GM18951 (cell line): ENCODE measurements around the gene RNF26.

Experiments
- POLR2A ChIP-seq: IDR thresholded peaks from 4 replicates; pipeline ENCODE4 v1.6.1; 2011; ENCODE audit warnings: mild to moderate bottlenecking; ENCODE audit not compliant: insufficient read length, insufficient read depth; ENCODE audit errors: extremely low read depth
- in situ Hi-C: fragments of 300-500 bp; cut with MboI; formaldehyde crosslinking; loops from one replicate; pipeline ENCODE4 v1.12.0; 2022; ENCODE audit warnings: low sequenced_read_pairs, mixed read lengths, inconsistent platforms; ENCODE audit not compliant: unreplicated experiment

The RNF26 gene

DNA sequence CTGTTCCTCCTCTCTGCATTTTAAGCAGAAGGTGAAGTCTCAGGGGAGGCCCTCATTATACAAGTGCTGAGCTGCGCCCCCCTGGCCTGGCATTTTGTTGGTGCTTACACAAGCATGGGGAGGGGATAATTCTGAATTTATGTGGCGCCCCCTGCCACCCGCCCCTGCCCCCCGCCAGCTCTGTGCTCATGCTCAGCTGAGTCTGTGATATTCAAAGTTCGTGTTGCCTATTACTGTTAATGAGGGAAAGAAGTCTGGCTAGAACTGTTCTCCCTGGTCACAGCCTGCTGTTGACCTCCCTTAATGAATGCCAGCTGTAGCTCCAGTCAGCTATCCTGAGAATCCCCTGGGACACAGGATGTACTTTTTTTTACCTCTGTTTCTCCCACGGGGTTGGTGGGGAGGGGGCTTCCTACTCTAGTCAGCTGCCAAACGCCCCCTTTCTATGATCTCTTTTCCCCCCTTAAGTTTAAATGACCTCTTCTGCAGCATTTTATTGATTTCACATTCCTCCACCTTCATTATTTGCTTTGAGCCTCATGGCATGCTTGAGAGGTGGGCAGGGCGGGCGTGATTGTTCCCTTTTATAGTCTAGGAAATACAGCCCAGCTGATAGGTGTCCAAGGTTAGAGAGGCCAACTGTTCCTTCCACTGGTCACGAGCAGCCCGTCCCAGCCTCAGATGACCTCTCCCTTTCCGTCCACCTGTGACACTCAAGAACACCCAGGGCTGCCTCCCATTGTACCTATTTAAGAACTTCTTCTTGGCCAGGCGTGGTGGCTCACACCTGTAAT is 35.0 kb downstream of the RNF26 start:
- no peak for TF ChIP-seq POLR2A
- in situ Hi-C loops: no loop called here

DNA sequence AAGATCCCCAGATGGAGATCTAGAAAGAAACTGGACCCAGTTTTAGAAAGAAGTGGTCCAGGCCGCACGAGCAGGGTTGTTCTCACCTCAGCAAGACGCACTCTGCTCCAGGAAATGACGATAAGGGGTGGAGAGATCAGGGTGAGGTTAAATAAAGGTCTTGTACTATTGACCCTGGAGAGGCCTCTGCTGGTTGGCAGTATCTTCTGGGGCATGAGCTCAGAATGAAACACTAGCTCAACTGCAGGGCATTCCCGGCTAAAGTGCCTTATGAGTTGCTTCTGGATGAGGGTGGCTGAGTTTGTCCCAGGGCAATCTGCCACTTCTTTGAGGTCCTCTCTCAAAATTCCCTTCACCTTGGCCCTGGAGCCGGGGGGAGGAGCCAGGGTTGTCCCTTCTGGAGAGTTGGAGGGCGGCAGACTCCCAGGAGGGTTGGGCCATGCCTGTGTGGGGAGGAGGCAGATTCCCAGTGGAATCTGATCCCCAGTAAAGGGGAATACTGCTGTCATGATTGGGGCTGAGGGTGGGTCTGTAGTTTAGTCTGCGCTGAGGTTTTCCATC is 36.2 kb downstream of the RNF26 start:
- in situ Hi-C loops: no loop called here
- no peak for TF ChIP-seq POLR2A

GRCh38 chr11:119371067-119371601 is 36.8 kb downstream of the RNF26 start:
- no peak for TF ChIP-seq POLR2A
- in situ Hi-C loops: no loop called here

- in situ Hi-C loops: no loop called here
- no peak for TF ChIP-seq POLR2A
Measured at GRCh38 chr11:119371778-119372182, 37.5 kb downstream of the RNF26 start.

- in situ Hi-C loops: no loop called here
- no peak for TF ChIP-seq POLR2A
Measured at GRCh38 chr11:119372260-119373058, 38.1 kb downstream of the RNF26 start.

GRCh38 chr11:119373059-119373920 is 39.0 kb downstream of the RNF26 start:
- in situ Hi-C loops: no loop called here
- no peak for TF ChIP-seq POLR2A

DNA sequence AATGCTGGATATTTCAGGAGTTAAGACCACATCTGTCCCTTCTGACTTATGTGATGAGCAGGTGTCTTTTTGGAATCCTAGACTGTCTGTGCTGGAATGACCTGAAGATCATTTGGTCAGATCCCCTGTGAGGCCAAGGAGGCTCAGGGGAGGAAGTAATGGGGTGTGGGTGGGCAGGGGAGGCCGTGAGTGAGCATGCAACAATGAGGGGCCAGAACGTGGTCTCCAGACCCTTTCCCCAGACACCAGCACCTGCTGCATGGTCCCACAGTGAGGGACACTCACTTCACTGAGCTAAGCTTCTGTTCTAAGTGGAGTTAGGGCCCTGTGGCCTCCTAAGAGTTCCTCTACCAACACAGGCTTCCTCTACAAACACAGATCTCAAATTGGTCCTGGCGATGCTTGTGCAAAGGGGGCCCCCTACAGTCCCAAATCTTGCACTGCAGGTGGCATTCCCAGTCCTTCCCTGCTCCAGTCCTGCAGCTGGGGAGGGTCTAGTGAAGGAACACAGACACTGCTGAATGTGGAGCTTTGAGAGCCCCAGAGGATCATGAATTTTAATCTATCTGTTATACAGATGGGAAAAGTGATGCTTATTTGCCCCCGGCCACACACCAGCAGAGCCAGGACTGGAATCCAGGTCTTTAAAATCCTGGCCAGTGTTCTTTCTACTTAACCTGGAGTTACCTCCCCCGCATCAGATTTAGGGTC is 39.7 kb downstream of the RNF26 start:
- TF ChIP-seq POLR2A: no peak
- in situ Hi-C loops: no loop called here

- TF ChIP-seq POLR2A: no peak
- in situ Hi-C loops: no loop called here
Measured at GRCh38 chr11:119374632-119375336, 40.5 kb downstream of the RNF26 start.

DNA sequence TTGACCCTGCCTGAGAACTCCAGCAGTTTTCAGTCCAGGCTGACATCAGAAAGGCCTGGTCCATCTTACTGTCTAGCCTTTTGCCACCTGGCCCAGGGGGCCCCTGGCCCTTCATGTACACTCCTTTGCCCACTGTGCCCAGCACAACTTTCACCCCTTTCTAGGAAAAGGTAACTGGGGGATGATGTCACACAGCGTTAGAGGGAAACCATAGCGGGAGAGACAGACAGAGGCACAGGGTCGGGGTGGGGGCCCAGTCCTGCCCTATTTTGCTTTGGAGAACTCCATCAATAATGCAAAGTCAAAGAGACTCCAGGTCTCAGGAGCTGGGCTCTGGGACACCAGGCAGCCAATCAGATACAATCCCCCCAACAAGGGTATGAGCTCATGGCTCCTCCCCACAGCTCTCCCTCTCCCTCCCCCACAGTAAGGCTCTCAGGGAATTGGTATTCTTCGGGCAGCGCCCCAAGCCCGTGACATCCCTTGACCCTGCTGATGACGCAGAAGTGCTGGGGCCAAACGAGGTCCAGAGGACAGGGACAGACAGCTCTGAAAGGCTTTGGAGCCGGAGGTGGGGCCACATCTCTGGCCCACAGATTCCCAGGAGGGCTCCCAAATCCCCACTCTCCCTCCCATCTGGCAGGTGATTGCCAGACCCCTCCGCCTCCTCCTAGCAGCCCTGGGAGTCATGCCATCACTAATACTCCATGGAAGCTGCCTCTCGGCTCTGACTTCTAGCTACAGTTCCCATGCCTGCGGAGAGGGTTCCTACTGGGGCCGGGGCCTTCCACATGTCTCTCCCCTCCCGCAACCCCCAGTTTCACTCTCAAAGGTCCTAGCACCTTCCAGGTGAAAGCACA is 41.2 kb downstream of the RNF26 start:
- in situ Hi-C loops: no loop called here
- no peak for TF ChIP-seq POLR2A

DNA sequence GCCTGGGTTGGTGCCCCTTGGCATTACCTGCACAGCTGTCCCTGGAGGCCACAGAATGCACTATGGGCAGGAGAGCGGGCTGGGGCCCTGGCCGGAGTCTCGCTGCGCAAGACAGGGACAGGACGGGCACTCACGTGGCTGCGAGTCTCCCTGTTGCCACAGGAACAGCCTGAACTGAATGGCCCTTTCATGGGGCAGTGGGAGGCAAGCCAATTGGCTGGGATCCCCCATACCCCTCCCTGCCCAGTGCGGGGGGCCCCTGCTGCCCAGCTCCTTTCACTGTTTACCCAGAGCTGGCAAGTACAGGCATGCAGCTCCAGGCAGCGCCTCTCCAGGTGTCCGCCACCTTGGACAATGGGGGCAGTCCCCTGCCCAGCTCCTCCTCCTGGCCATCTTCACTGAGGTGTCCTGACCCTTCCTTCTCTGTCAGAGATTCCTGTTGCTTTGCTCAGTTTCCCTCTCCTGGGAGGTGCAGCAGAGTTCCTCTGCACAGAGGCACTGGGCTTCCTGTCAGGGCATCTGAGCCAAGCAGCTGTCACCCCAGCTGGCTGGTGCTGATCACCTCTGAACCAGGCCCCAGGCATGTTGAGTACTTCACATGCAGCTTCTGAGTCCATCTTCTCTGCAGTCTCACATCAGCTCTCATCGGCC is 42.0 kb downstream of the RNF26 start:
- in situ Hi-C loops: no loop called here
- TF ChIP-seq POLR2A: no peak
